ENCODE data around the gene ACTR5.

Gene ACTR5

GRCh38 chr20:38804221-38804620 is 56.0 kb downstream of the ACTR5 start:
- DNase-seq (ENCODE audit: low read depth), result no peak
- H3K4me3 ChIP-seq (ENCODE audit: low read length), result no peak overlapping the region
- TF ChIP-seq, protein P1, sequence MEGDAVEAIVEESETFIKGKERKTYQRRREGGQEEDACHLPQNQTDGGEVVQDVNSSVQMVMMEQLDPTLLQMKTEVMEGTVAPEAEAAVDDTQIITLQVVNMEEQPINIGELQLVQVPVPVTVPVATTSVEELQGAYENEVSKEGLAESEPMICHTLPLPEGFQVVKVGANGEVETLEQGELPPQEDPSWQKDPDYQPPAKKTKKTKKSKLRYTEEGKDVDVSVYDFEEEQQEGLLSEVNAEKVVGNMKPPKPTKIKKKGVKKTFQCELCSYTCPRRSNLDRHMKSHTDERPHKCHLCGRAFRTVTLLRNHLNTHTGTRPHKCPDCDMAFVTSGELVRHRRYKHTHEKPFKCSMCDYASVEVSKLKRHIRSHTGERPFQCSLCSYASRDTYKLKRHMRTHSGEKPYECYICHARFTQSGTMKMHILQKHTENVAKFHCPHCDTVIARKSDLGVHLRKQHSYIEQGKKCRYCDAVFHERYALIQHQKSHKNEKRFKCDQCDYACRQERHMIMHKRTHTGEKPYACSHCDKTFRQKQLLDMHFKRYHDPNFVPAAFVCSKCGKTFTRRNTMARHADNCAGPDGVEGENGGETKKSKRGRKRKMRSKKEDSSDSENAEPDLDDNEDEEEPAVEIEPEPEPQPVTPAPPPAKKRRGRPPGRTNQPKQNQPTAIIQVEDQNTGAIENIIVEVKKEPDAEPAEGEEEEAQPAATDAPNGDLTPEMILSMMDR (IDR thresholded peaks at IDR 0.05; ENCODE audit: insufficient read depth, low read depth, low read length, missing control alignments), result no peak

GRCh38 chr20:38804682-38805501 is 56.6 kb downstream of the ACTR5 start:
- H3K4me3 ChIP-seq (ENCODE audit: low read length), result no peak overlapping the region
- DNase-seq (ENCODE audit: low read depth), result no peak
- TF ChIP-seq, protein P1 (IDR thresholded peaks at IDR 0.05; ENCODE audit: insufficient read depth, low read depth, low read length, missing control alignments), result no peak

GRCh38 chr20:38805502-38805957 is 57.3 kb downstream of the ACTR5 start, which contains the start of gene PPP1R16B:
TSS of gene PPP1R16B (plus strand) at chr20:38805697. CDS start at chr20:38835926, 30,229 bp downstream.
- TF ChIP-seq, protein P1 (IDR thresholded peaks at IDR 0.05; ENCODE audit: insufficient read depth, low read depth, low read length, missing control alignments), result no peak
- no peak for DNase-seq (ENCODE audit: low read depth)
- peak within 1 kb of the TSS; percentile 16 for H3K4me3 ChIP-seq (ENCODE audit: low read length)

DNA sequence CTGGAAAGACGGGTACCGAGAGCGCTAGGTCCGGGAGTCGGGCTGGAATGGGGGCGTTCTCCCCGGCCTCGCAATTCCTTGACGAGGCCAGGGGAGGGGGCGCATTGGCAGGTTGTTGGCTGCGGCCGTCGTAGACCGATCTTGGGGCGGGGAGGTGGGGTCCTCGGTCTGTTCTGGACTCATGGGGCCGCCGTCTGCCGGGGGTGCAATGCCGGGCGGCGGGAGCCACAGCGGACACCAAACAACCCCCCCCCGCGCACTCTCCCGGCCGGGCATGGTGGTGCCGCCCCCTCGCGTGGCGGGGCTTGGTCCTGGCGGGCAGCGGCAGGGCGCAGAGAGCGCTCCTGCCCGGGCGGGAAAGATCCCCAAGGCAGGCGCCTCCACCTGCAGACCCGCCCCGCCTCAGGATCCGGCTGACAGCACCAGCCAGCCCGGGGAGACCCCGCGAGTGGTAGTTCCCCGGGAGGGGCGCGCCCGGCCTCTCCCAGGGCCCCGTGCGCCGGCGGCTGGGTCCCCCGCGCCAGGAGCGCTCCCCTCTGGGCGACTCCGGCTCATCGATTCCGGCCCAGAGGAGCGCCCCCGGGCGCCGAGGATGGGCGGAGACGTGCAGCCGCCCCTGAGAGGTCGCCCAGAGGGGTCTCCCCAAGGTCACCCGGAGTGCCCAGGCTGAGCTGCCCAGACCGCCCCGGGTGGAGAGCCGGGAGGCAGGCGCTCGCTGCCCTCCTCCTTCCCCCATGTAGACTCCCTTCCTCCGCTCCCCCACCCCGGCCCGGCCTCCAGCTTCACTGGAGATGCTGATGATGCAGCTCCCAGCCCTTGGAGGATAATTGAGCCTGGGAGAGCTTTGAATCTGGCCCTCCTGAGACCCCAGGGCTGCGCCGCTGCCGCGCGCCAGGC is 57.9 kb downstream of the ACTR5 start:
- TF ChIP-seq, protein P1 (IDR thresholded peaks at IDR 0.05; ENCODE audit: insufficient read depth, low read depth, low read length, missing control alignments), result no peak
- DNase-seq (ENCODE audit: low read depth), result no peak
- H3K4me3 ChIP-seq (ENCODE audit: low read length), result peak overlapping the region; percentile 16

GRCh38 chr20:38806855-38807655 is 58.8 kb downstream of the ACTR5 start:
- TF ChIP-seq, protein P1 (IDR thresholded peaks at IDR 0.05; ENCODE audit: insufficient read depth, low read depth, low read length, missing control alignments), result no peak
- DNase-seq (ENCODE audit: low read depth), result no peak
- no peak overlapping the region for H3K4me3 ChIP-seq (ENCODE audit: low read length)

- H3K4me3 ChIP-seq (ENCODE audit: low read length), result no peak overlapping the region
- no peak for DNase-seq (ENCODE audit: low read depth)
- TF ChIP-seq, protein P1 (IDR thresholded peaks at IDR 0.05; ENCODE audit: insufficient read depth, low read depth, low read length, missing control alignments), result no peak
These were observed 61.7 kb downstream of the ACTR5 start for GRCh38 chr20:38809942-38810341.

Data from epithelial cell of esophagus (primary cell).